Muscle of leg (tissue), 11 donors: Measurements from ENCODE around the gene NR1H4. TPM values are rescaled to one million over a fixed set of nuclear protein-coding genes. Genes with fewer than 3 reads are reported as not detected.
"Not testable (repeated sequence)": the region's sequence is repeated elsewhere in the genome, so short reads cannot be mapped to it uniquely, and the experiment has no call there.

Source experiments
- DNase-seq: peaks from one replicate; pipeline ENCODE4 v3.0.0; 2013
- H3K27ac ChIP-seq: one replicate; pipeline ENCODE4 v1.5.1; 2013; ENCODE audit warnings: mild to moderate bottlenecking, low read length, control low read depth
- H3K27me3 ChIP-seq: one replicate; pipeline ENCODE4 v1.6.1; 2013; ENCODE audit warnings: low read length; ENCODE audit not compliant: control insufficient read depth, insufficient read depth
- H3K36me3 ChIP-seq: one replicate; pipeline ENCODE4 v1.6.1; 2013; ENCODE audit warnings: low read length; ENCODE audit not compliant: control insufficient read depth, insufficient read depth
- H3K4me1 ChIP-seq: one replicate; pipeline ENCODE4 v1.6.1; 2013; ENCODE audit warnings: low read length; ENCODE audit not compliant: control insufficient read depth, insufficient read depth
- H3K4me3 ChIP-seq: one replicate; pipeline ENCODE4 v1.5.1; 2013; ENCODE audit warnings: low read length, control low read depth
- H3K9me3 ChIP-seq: replicated peaks from 2 replicates; pipeline ENCODE4 v1.6.1; 2013; ENCODE audit warnings: low read depth, low read length; ENCODE audit not compliant: control insufficient read depth
- WGBS: methylation state at CpG from one replicate; pipeline ENCODE4 v1.1.5; 2013; ENCODE audit warnings: missing lambda C conversion rate; ENCODE audit not compliant: insufficient coverage; 5-methylcytosine and 5-hydroxymethylcytosine counted together
- polyA plus RNA-seq, 8 donors: library from polyadenylated mRNA; unstranded; fragments of 120-200 nt; gene quantifications; one replicate each; pipeline versions ENCODE4 v1.2.1 to v1.2.3, GENCODE V29; 2013; ENCODE audit warnings: inconsistent platforms in 1 of 8, low replicate concordance in 1 of 8; ENCODE audit not compliant: insufficient read length in 8 of 8, insufficient read depth in 1 of 8
- total RNA-seq: library from RNA; stranded (reverse); fragments of 120-200 nt; gene quantifications from one replicate; pipeline ENCODE4 v1.2.4, GENCODE V29; 2013

The NR1H4 gene
- total and polyA plus RNA-seq, 9 donors = 0.04 to 3.4 (median 0.20) TPM; not detected in 3

GRCh38 chr12:100489251-100489820 is 15.7 kb downstream of the NR1H4 start:
- Histone ChIP-seq H3K27me3 (no peaks in the 10 kb centered on the region), H3K4me3 (no peak overlapping the region), H3K9me3 (no peaks in the 10 kb centered on the region), H3K27ac (peak overlapping the region; percentile 31), H3K36me3 (no peaks in the 10 kb centered on the region), H3K4me1 (no peaks in the 10 kb centered on the region)
- WGBS = no CpG with 5 or more reads among the region's 3 CpGs
- peak; percentile 60 for DNase-seq

GRCh38 chr12:100490056-100490455 is 16.4 kb downstream of the NR1H4 start:
- WGBS = 30% methylated on average over 1 of the region's 1 CpG
- H3K27ac ChIP-seq = no peak overlapping the region
- H3K27me3 ChIP-seq = no peaks in the 10 kb centered on the region
- DNase-seq = peak; percentile 80
- no peaks in the 10 kb centered on the region for H3K36me3 ChIP-seq
- no peaks in the 10 kb centered on the region for H3K4me1 ChIP-seq
- no peaks in the 10 kb centered on the region for H3K9me3 ChIP-seq
- no peak overlapping the region for H3K4me3 ChIP-seq

GRCh38 chr12:100491104-100491503 is 17.4 kb downstream of the NR1H4 start:
- no peaks in the 10 kb centered on the region for H3K4me1 ChIP-seq
- no peaks in the 10 kb centered on the region for H3K36me3 ChIP-seq
- no peaks in the 10 kb centered on the region for H3K9me3 ChIP-seq
- no peak overlapping the region for H3K4me3 ChIP-seq
- no peaks in the 10 kb centered on the region for H3K27me3 ChIP-seq
- WGBS = 90% methylated on average over 2 of the region's 4 CpGs
- DNase-seq = no peak
- H3K27ac ChIP-seq = no peak overlapping the region

GRCh38 chr12:100493396-100494012 is 19.8 kb downstream of the NR1H4 start:
- Histone ChIP-seq H3K36me3 (no peaks in the 10 kb centered on the region), H3K9me3 (no peaks in the 10 kb centered on the region), H3K27me3 (no peaks in the 10 kb centered on the region), H3K4me3 (no peak overlapping the region), H3K4me1 (no peaks in the 10 kb centered on the region), H3K27ac (no peak overlapping the region)
- DNase-seq = no peak
- WGBS = no CpG with 5 or more reads among the region's 6 CpGs

GRCh38 chr12:100494026-100494425 is 20.4 kb downstream of the NR1H4 start:
- Histone ChIP-seq H3K4me1 (no peaks in the 10 kb centered on the region), H3K36me3 (no peaks in the 10 kb centered on the region), H3K27me3 (no peaks in the 10 kb centered on the region), H3K27ac (no peak overlapping the region), H3K4me3 (no peak overlapping the region), H3K9me3 (no peaks in the 10 kb centered on the region)
- WGBS = no CpG with 5 or more reads among the region's 2 CpGs
- DNase-seq = no peak

GRCh38 chr12:100494538-100494937 is 20.9 kb downstream of the NR1H4 start:
- no peaks in the 10 kb centered on the region for H3K36me3 ChIP-seq
- no peak for DNase-seq
- no peaks in the 10 kb centered on the region for H3K9me3 ChIP-seq
- WGBS = 86% methylated on average over 1 of the region's 2 CpGs
- H3K4me1 ChIP-seq = no peaks in the 10 kb centered on the region
- no peak overlapping the region for H3K27ac ChIP-seq
- H3K4me3 ChIP-seq = no peak overlapping the region
- no peaks in the 10 kb centered on the region for H3K27me3 ChIP-seq

GRCh38 chr12:100497105-100497795 is 23.6 kb downstream of the NR1H4 start:
- no peak overlapping the region for H3K4me3 ChIP-seq
- no peaks in the 10 kb centered on the region for H3K9me3 ChIP-seq
- 65% methylated on average over 5 of the region's 15 CpGs for WGBS
- DNase-seq = no peak
- H3K4me1 ChIP-seq = no peaks in the 10 kb centered on the region
- no peaks in the 10 kb centered on the region for H3K36me3 ChIP-seq
- H3K27ac ChIP-seq = no peak overlapping the region
- H3K27me3 ChIP-seq = no peaks in the 10 kb centered on the region

- Histone ChIP-seq H3K27ac (no peak overlapping the region), H3K4me1 (no peaks in the 10 kb centered on the region), H3K36me3 (no peaks in the 10 kb centered on the region), H3K9me3 (no peaks in the 10 kb centered on the region), H3K27me3 (no peaks in the 10 kb centered on the region), H3K4me3 (no peak overlapping the region)
- whole genome bisulfite sequencing = 83% methylated on average over 5 of the region's 10 CpGs
- no peak for DNase-seq
Measured at GRCh38 chr12:100498141-100498540, 24.5 kb downstream of the NR1H4 start.

- WGBS = no CpG with 5 or more reads among the region's 1 CpG
- DNase-seq = peak; percentile 37
Measured at GRCh38 chr12:100499416-100499815, 25.8 kb downstream of the NR1H4 start.

GRCh38 chr12:100502718-100503117 is 29.1 kb downstream of the NR1H4 start:
- WGBS = 100% methylated on average over 1 of the region's 4 CpGs
- not testable (repeated sequence) for H3K9me3 ChIP-seq, H3K4me1 ChIP-seq, H3K4me3 ChIP-seq, DNase-seq, H3K27ac ChIP-seq, H3K27me3 ChIP-seq, H3K36me3 ChIP-seq

More at GRCh38 chr12:100499416-100499815, 25.8 kb downstream of the NR1H4 start:
- H3K27me3 ChIP-seq = no peaks in the 10 kb centered on the region
- H3K36me3 ChIP-seq = no peaks in the 10 kb centered on the region
- no peak overlapping the region for H3K27ac ChIP-seq
- H3K4me3 ChIP-seq = no peak overlapping the region
- no peaks in the 10 kb centered on the region for H3K9me3 ChIP-seq
- no peaks in the 10 kb centered on the region for H3K4me1 ChIP-seq
